ENCODE data around the gene CDKN2A. TPM values are rescaled to one million over a fixed set of nuclear protein-coding genes. Genes with fewer than 3 reads are reported as not detected.
"Not testable (repeated sequence)": the region's sequence is repeated elsewhere in the genome, so short reads cannot be mapped to it uniquely, and the experiment has no call there.

Gene CDKN2A
- polyA plus RNA-seq, 6 donors from 2014 or later, result 1.3 to 5.6 (median 4.6) TPM

GRCh38 chr9:21969011-21969940, 24.9 kb downstream of the CDKN2A start:
- peak overlapping the region in 5 of 6 donors; percentile 64 to 99 (median 94) for H3K27ac Mint-ChIP-seq
- ATAC-seq (ENCODE audit: low read depth in 2 of 2) (no peak), DNase-seq (no peak)
- peak overlapping the region in 7 of 8 donors; percentile 20 to 73 (median 53) for H3K4me3 Mint-ChIP-seq
- H3K27me3 Mint-ChIP-seq, result peaks cover 87 to 90% (median 87%) of the 10 kb centered on the region in 3 donors
- peaks cover 23 to 45% (median 40%) of the 10 kb centered on the region in 3 donors for H3K4me1 Mint-ChIP-seq
- H3K36me3 Mint-ChIP-seq, result peaks cover 16 to 42% of the 10 kb centered on the region in 2 donors
- peaks cover 11 to 61% (median 40%) of the 10 kb centered on the region in 7 donors for H3K9me3 Mint-ChIP-seq

DNA sequence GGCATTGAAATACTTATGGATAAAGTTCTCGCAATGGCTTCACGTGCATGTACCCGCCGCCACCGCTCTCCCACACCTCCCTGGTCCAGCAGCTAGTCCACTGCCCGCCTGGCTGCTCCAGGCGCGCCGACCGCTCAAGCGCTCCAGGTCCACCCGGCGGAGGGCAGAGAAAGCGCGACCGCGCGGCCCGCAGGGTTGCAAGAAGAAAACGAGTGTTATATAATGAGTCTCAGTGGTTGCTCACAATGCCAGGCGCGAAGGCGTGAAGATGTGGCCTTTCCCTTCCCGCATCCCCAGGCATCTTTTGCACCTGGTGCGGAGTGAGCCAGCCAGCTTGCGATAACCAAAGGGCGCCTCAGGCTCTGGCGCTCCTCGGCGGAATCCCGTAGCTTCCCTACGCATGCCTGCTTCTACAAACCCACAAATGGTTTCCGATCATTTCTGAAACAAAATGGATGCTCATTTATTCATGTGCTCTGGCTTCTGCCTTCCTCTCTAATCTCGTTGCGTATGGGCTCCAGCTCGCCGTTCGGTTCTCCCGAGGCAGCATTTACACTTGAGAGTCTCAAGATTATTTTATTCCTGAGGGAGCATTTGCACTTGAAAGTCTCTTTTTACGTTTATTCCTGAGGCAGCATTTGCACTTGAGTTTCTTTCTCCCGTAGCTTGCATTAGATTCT, 25.7 kb downstream of the CDKN2A start:
- Mint-ChIP-seq H3K4me3 (peak overlapping the region; percentile 20 to 73 (median 48)), H3K27ac (peak overlapping the region in 5 of 6 donors; percentile 83 to 99 (median 94)), H3K27me3 (peaks cover 85 to 90% (median 87%) of the 10 kb centered on the region in 3 donors), H3K36me3 (peaks cover 19 to 39% of the 10 kb centered on the region in 2 donors), H3K9me3 (peaks cover 11 to 61% (median 39%) of the 10 kb centered on the region in 7 donors), H3K4me1 (peaks cover 21 to 37% (median 32%) of the 10 kb centered on the region in 3 donors)
- ATAC-seq (ENCODE audit: low read depth in 2 of 2), result no peak
- DNase-seq, result no peak

GRCh38 chr9:21967702-21968101, 26.5 kb downstream of the CDKN2A start:
- H3K27ac Mint-ChIP-seq, result peak overlapping the region in 5 of 6 donors; percentile 44 to 99 (median 95)
- peaks cover 89 to 93% (median 91%) of the 10 kb centered on the region in 3 donors for H3K27me3 Mint-ChIP-seq
- H3K4me1 Mint-ChIP-seq, result peaks cover 21 to 34% (median 30%) of the 10 kb centered on the region in 3 donors
- ATAC-seq (ENCODE audit: low read depth in 2 of 2), result no peak
- H3K4me3 Mint-ChIP-seq, result peak overlapping the region in 4 of 8 donors; percentile 29 to 75 (median 55)
- H3K9me3 Mint-ChIP-seq, result peaks cover 11 to 61% (median 41%) of the 10 kb centered on the region in 7 donors
- H3K36me3 Mint-ChIP-seq, result peaks cover 18 to 39% of the 10 kb centered on the region in 2 donors
- no peak for DNase-seq

DNA sequence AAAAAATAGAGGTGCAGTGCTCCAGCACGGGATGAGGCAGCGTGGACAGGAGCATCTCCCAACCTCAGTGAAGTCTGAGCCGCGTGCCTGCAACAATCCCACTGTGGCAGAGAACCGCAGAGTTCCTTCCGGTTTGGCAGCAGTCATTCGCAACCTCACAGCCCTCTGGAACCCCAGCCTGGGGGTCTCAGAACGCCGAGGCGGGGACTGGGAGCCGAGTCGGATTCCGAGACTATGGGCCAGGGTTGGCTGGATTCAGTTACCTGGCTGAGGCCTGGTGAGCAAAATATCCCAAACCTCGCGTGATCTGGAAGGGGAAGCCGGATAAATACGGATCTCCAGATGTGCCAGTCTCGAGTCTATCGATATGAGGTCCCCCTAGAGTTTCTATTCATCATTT, 27.0 kb downstream of the CDKN2A start:
- no peak for DNase-seq
- Mint-ChIP-seq H3K4me3 (peak overlapping the region in 4 of 8 donors; percentile 15 to 75 (median 54)), H3K4me1 (peaks cover 21 to 34% (median 30%) of the 10 kb centered on the region in 3 donors), H3K27me3 (peaks cover 89 to 93% (median 91%) of the 10 kb centered on the region in 3 donors), H3K9me3 (peaks cover 11 to 64% (median 41%) of the 10 kb centered on the region in 7 donors), H3K36me3 (peaks cover 18 to 39% of the 10 kb centered on the region in 2 donors), H3K27ac (peak overlapping the region in 5 of 6 donors; percentile 33 to 95 (median 66))
- no peak for ATAC-seq (ENCODE audit: low read depth in 2 of 2)

DNA sequence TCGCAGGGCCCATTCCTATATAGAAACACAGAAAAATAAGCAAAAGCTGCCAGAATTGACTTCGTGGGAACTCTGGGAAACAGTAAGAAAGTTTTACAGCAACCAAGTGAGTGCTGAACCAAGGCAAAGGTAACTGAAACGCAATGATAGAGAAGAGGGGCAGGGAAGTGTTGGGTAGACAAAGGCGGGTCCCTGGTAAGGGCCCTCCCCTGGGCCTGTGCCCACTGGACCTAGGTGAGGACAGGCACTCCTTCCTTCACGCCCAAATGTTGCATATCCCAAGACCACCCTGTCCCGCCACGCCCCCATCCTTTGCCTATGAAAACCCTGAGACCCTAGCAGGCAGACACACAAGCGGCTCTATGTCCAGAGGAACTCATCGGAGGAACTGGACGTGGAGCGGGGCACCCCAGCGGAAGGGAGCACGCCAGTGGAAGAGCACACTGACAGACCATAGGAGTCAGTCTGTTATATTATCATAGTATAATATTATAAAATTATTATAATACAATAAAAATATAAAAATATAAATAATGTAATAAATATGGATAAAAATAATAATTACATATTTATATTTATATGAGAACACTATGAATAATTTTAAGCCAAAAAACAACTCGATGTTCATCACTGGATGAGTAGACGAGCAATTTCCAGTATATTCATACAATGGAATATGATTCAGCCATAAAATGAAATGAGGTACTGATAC, 27.9 kb downstream of the CDKN2A start:
- Mint-ChIP-seq H3K27me3 (peaks cover 89 to 93% (median 91%) of the 10 kb centered on the region in 3 donors), H3K4me1 (peaks cover 20 to 34% (median 30%) of the 10 kb centered on the region in 3 donors), H3K9me3 (peaks cover 11 to 63% (median 38%) of the 10 kb centered on the region in 7 donors), H3K36me3 (peaks cover 18 to 36% of the 10 kb centered on the region in 2 donors), H3K4me3 (peak overlapping the region in 5 of 8 donors; percentile 50 to 89 (median 79)), H3K27ac (peak overlapping the region in 4 of 6 donors; percentile 80 to 98 (median 94))
- no peak for DNase-seq
- ATAC-seq (ENCODE audit: low read depth in 2 of 2), result no peak

DNA sequence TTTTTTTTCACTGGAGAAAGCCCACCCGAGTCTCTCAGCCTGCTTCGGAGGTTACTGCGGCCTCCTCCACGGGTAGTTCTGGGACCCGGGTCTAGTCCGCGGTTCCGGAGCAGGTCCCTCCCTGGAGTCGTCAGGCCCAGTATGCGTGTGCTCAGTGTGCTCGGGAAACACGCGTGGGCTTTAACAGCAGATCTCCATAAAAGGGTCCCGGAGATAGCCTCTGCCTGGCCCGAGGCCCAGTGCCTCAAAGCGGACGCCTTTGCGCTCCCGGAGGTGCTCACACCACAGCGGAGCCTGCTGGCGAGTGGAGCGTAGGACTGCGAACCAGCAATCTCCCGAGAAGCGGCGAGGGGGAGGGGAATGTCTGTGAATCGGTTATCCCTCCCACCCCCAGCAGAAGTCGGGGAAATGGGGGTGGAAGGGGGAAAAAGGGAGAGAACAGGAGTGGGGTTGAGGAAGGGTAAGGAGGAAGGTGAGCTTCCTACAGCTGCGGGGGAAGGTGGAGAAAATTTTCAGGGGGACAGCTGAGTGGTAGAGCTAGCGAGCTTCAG, 28.7 kb downstream of the CDKN2A start:
- H3K36me3 Mint-ChIP-seq, result peaks cover 20 to 33% of the 10 kb centered on the region in 2 donors
- ATAC-seq (ENCODE audit: low read depth in 2 of 2) (peak; percentile 53 to 55), DNase-seq (no peak)
- H3K27ac Mint-ChIP-seq, result peak overlapping the region in 5 of 6 donors; percentile 80 to 94 (median 86)
- H3K9me3 Mint-ChIP-seq, result peaks cover 11 to 59% (median 35%) of the 10 kb centered on the region in 7 donors
- peak overlapping the region; percentile 65 to 89 (median 77) for H3K4me3 Mint-ChIP-seq
- peaks cover 90 to 94% (median 90%) of the 10 kb centered on the region in 3 donors for H3K27me3 Mint-ChIP-seq
- peaks cover 17 to 34% (median 30%) of the 10 kb centered on the region in 3 donors for H3K4me1 Mint-ChIP-seq

GRCh38 chr9:21964925-21965385, 29.2 kb downstream of the CDKN2A start:
- peak; percentile 55 for DNase-seq
- Mint-ChIP-seq H3K36me3 (peaks cover 22 to 29% of the 10 kb centered on the region in 2 donors), H3K4me1 (peaks cover 17 to 34% (median 28%) of the 10 kb centered on the region in 3 donors), H3K4me3 (peak overlapping the region; percentile 65 to 89 (median 77)), H3K27me3 (peaks cover 90 to 95% (median 90%) of the 10 kb centered on the region in 3 donors), H3K9me3 (peaks cover 11 to 54% (median 32%) of the 10 kb centered on the region in 7 donors), H3K27ac (peak overlapping the region in 5 of 6 donors; percentile 80 to 94 (median 88))
- ATAC-seq (ENCODE audit: low read depth in 2 of 2), result peak; percentile 76 to 79

DNA sequence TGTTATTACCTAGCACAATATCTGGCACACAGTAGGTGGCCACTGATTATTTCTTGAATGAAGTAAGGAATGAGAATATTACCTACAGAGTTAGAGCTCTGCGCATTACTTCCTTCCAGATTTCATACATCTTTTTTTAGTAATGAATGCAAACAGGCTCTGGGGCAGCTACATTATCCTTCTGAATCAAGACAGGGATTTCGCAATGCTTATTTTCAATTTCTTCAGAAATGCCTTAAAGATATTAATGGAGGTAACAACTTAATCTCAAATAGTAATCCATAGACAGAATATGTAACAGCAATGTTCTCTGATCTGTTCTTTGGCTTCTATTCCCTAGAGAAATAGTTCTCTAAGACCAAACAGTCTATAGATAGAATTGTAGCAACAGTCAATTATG, 32.6 kb downstream of the CDKN2A start:
- no peak overlapping the region for H3K27ac Mint-ChIP-seq
- H3K27me3 Mint-ChIP-seq, result peaks cover 70 to 73% (median 72%) of the 10 kb centered on the region in 3 donors
- H3K36me3 Mint-ChIP-seq, result peaks cover 14% of the 10 kb centered on the region in 2 donors
- H3K4me3 Mint-ChIP-seq, result no peak overlapping the region
- DNase-seq, result no peak
- peaks cover 5 to 31% (median 10%) of the 10 kb centered on the region in 7 donors for H3K9me3 Mint-ChIP-seq
- ATAC-seq (ENCODE audit: low read depth in 2 of 2), result no peak
- H3K4me1 Mint-ChIP-seq, result peaks cover 11 to 20% (median 13%) of the 10 kb centered on the region in 3 donors

DNA sequence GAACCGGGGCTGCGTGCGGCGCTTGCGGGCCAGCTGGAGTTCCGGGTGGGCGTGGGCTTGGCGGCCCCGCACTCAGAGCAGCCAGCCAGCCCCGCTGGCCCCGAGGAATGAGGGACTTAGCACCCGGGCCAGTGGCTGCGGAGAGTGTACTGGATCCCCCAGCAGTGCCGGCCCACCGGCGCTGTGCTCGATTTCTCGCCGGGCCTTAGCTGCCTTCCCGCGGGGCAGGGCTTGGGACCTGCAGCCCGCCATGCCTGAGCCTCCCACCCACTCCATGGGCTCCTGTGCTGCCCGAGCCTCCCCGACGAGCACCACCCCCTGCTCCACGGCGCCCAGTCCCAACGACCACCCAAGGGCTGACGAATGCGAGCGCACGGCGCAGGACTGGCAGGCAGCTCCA, 34.9 kb downstream of the CDKN2A start:
- peaks cover 0 to 21% (median 7%) of the 10 kb centered on the region in 7 donors for H3K9me3 Mint-ChIP-seq
- not testable (repeated sequence) for DNase-seq; ATAC-seq (ENCODE audit: low read depth in 2 of 2); H3K4me3 Mint-ChIP-seq; H3K36me3 Mint-ChIP-seq; H3K4me1 Mint-ChIP-seq; H3K27ac Mint-ChIP-seq
- peaks cover 57 to 62% (median 59%) of the 10 kb centered on the region in 3 donors for H3K27me3 Mint-ChIP-seq

- no peak for ATAC-seq (ENCODE audit: low read depth in 2 of 2)
- H3K27me3 Mint-ChIP-seq, result peaks cover 55 to 62% (median 55%) of the 10 kb centered on the region in 3 donors
- peaks cover 0 to 9% of the 10 kb centered on the region in 2 donors for H3K36me3 Mint-ChIP-seq
- no peak overlapping the region for H3K4me3 Mint-ChIP-seq
- DNase-seq, result no peak
- no peaks in the 10 kb centered on the region for H3K4me1 Mint-ChIP-seq
- H3K9me3 Mint-ChIP-seq, result peaks cover 0 to 20% (median 7%) of the 10 kb centered on the region in 7 donors
- H3K27ac Mint-ChIP-seq, result no peak overlapping the region
These were observed 35.4 kb downstream of the CDKN2A start for GRCh38 chr9:21958833-21959232.

DNA sequence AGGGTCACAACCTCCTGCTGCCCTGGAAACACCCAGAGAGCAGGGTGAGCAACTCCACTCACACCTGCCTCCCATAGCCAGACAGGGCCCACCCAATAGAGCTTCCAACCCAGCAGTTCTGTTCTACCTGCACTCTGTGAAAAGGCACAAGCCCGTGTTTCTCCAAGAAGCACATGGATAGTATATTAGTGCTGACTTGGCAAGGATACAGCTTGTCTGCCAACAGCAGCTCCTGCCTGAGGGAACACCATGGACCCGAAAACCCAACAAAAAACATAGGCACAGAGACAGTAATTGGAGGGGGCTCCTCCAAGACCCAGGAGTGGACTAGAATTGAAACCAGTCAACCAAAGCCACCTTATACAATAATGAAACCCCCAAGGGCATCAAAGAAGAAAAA, 48.6 kb downstream of the CDKN2A start:
- H3K27ac Mint-ChIP-seq, result no peak overlapping the region
- peaks cover 20 to 46% (median 42%) of the 10 kb centered on the region in 3 donors for H3K27me3 Mint-ChIP-seq
- ATAC-seq (ENCODE audit: low read depth in 2 of 2), result no peak
- no peaks in the 10 kb centered on the region for H3K36me3 Mint-ChIP-seq
- no peak for DNase-seq
- no peak overlapping the region for H3K4me3 Mint-ChIP-seq
- no peaks in the 10 kb centered on the region for H3K9me3 Mint-ChIP-seq
- no peaks in the 10 kb centered on the region for H3K4me1 Mint-ChIP-seq

DNA sequence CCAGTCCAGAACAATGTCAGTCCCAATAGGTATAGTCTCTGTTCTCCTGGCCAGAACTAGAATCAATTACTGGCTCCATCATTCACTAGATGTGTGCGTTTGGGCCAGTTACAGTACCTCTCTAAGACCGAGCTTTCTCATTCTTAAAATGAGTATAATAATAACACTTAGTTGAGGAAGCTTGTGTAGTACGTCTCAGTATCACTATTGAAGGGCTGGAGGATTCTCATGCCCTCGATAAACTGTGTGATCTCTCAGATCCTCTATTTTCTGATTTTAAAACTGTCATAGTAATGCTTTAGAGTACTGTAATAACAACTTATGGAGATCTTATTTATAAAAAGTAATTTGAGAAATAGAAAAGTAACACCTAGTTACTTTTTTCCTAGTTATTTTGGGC, 50.7 kb downstream of the CDKN2A start:
- Mint-ChIP-seq H3K27me3 (peaks cover 20 to 44% (median 41%) of the 10 kb centered on the region in 3 donors), H3K27ac (no peak overlapping the region), H3K4me1 (no peaks in the 10 kb centered on the region), H3K9me3 (no peaks in the 10 kb centered on the region), H3K36me3 (no peaks in the 10 kb centered on the region), H3K4me3 (no peak overlapping the region)
- ATAC-seq (ENCODE audit: low read depth in 2 of 2), result no peak
- DNase-seq, result no peak

Data from naive B cell (primary cell).